HG03354 (cell line): ENCODE results near the gene DYNC2LI1.

Experiments
- ATAC-seq: cut with Tn5 transposase; IDR thresholded peaks from one replicate; pipeline ENCODE4 v1.9.1; 2021; ENCODE audit warnings: mild to moderate bottlenecking; ENCODE audit not compliant: unreplicated experiment, poor library complexity, severe bottlenecking

Gene DYNC2LI1

GRCh38 chr2:43810888-43811287, 37.0 kb downstream of the DYNC2LI1 start:
- no peak for ATAC-seq

GRCh38 chr2:43812006-43812405, 38.2 kb downstream of the DYNC2LI1 start:
- ATAC-seq = no peak

- ATAC-seq = no peak
These were observed 39.1 kb downstream of the DYNC2LI1 start for GRCh38 chr2:43812947-43813346.

- ATAC-seq = no peak
These were observed 40.9 kb downstream of the DYNC2LI1 start for GRCh38 chr2:43814711-43815110.

- ATAC-seq = no peak
These were observed 44.9 kb downstream of the DYNC2LI1 start for GRCh38 chr2:43818761-43819160.

- ATAC-seq = no peak
These were observed 45.8 kb downstream of the DYNC2LI1 start for GRCh38 chr2:43819491-43820163.

- ATAC-seq = no peak
These were observed 49.0 kb downstream of the DYNC2LI1 start for GRCh38 chr2:43822839-43823238.

GRCh38 chr2:43823751-43824150, 49.9 kb downstream of the DYNC2LI1 start:
- ATAC-seq = no peak

- ATAC-seq = no peak
These were observed 50.7 kb downstream of the DYNC2LI1 start for GRCh38 chr2:43824512-43824911.

GRCh38 chr2:43824951-43825493, 51.2 kb downstream of the DYNC2LI1 start:
- ATAC-seq = no peak

GRCh38 chr2:43825841-43826240, 52.0 kb downstream of the DYNC2LI1 start:
- ATAC-seq = no peak

- no peak for ATAC-seq
These were observed 52.7 kb downstream of the DYNC2LI1 start for GRCh38 chr2:43826305-43827250.

- no peak for ATAC-seq
These were observed 57.9 kb downstream of the DYNC2LI1 start for GRCh38 chr2:43831543-43832294.

GRCh38 chr2:43832457-43832856, 58.6 kb downstream of the DYNC2LI1 start:
- ATAC-seq = no peak

GRCh38 chr2:43837033-43837432, 63.2 kb downstream of the DYNC2LI1 start:
- ATAC-seq = no peak

- ATAC-seq = no peak
These were observed 64.2 kb downstream of the DYNC2LI1 start for GRCh38 chr2:43837831-43838559.

GRCh38 chr2:43838560-43839267, 64.9 kb downstream of the DYNC2LI1 start, which contains the start of the genes ABCG5 and ABCG8:
ABCG5 (minus strand) TSS chr2:43838839; CDS start chr2:43838679, 160 bp downstream.
ABCG8 (plus strand) TSS chr2:43838971; CDS start chr2:43839054, 83 bp downstream.
- ATAC-seq = no peak

GRCh38 chr2:43839776-43840564, 66.1 kb downstream of the DYNC2LI1 start:
- no peak for ATAC-seq
